GM18526 (cell line): ENCODE results near the gene SIK2.
A peak's percentile ranks its signal among the peaks of the same experiment; 100 is the strongest.

Experiments
- POLR2A ChIP-seq: IDR thresholded peaks from 3 replicates; pipeline ENCODE4 v1.6.1; 2011; ENCODE audit not compliant: insufficient read length; ENCODE audit errors: extremely low read depth

The SIK2 gene

GRCh38 chr11:111601979-111602864, at the start of gene SIK2:
Gene SIK2 (plus strand): TSS chr11:111602449. CDS start chr11:111602564, 115 bp downstream.
- TF ChIP-seq POLR2A, result peak; percentile 31

- TF ChIP-seq POLR2A, result no peak
Measured at GRCh38 chr11:111554532-111554931, 47.7 kb upstream of the SIK2 start.

GRCh38 chr11:111555255-111555654, 47.0 kb upstream of the SIK2 start:
- no peak for TF ChIP-seq POLR2A

- no peak for TF ChIP-seq POLR2A
Measured at GRCh38 chr11:111557425-111558111, 44.7 kb upstream of the SIK2 start.

GRCh38 chr11:111559800-111560464, 42.3 kb upstream of the SIK2 start:
- no peak for TF ChIP-seq POLR2A

GRCh38 chr11:111560800-111561199, 41.4 kb upstream of the SIK2 start:
- TF ChIP-seq POLR2A, result no peak

- no peak for TF ChIP-seq POLR2A
Measured at GRCh38 chr11:111561306-111561705, 40.9 kb upstream of the SIK2 start.

- no peak for TF ChIP-seq POLR2A
Measured at GRCh38 chr11:111561791-111562325, 40.4 kb upstream of the SIK2 start.

- TF ChIP-seq POLR2A, result no peak
Measured at GRCh38 chr11:111562692-111563389, 39.4 kb upstream of the SIK2 start.

GRCh38 chr11:111565114-111565720, 37.0 kb upstream of the SIK2 start:
- no peak for TF ChIP-seq POLR2A

- TF ChIP-seq POLR2A, result no peak
Measured at GRCh38 chr11:111566324-111566723, 35.9 kb upstream of the SIK2 start.

- TF ChIP-seq POLR2A, result no peak
Measured at GRCh38 chr11:111569476-111569875, 32.8 kb upstream of the SIK2 start.

- no peak for TF ChIP-seq POLR2A
Measured at GRCh38 chr11:111570796-111571195, 31.5 kb upstream of the SIK2 start.

GRCh38 chr11:111571829-111572501, 30.3 kb upstream of the SIK2 start:
- no peak for TF ChIP-seq POLR2A

- TF ChIP-seq POLR2A, result no peak
Measured at GRCh38 chr11:111572581-111572980, 29.7 kb upstream of the SIK2 start.
